HG03159 (cell line): ENCODE data around the gene CRLF2.
A peak's percentile ranks its signal among the peaks of the same experiment; 100 is the strongest.
"Not testable (repeated sequence)": the region's sequence is repeated elsewhere in the genome, so short reads cannot be mapped to it uniquely, and the experiment has no call there.

ENCODE experiments used
- ATAC-seq: cut with Tn5 transposase; IDR thresholded peaks from one replicate; pipeline ENCODE4 v1.9.1; 2021; ENCODE audit warnings: mild to moderate bottlenecking, moderate library complexity; ENCODE audit not compliant: unreplicated experiment

CRLF2 gene, protein sequence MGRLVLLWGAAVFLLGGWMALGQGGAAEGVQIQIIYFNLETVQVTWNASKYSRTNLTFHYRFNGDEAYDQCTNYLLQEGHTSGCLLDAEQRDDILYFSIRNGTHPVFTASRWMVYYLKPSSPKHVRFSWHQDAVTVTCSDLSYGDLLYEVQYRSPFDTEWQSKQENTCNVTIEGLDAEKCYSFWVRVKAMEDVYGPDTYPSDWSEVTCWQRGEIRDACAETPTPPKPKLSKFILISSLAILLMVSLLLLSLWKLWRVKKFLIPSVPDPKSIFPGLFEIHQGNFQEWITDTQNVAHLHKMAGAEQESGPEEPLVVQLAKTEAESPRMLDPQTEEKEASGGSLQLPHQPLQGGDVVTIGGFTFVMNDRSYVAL

DNA sequence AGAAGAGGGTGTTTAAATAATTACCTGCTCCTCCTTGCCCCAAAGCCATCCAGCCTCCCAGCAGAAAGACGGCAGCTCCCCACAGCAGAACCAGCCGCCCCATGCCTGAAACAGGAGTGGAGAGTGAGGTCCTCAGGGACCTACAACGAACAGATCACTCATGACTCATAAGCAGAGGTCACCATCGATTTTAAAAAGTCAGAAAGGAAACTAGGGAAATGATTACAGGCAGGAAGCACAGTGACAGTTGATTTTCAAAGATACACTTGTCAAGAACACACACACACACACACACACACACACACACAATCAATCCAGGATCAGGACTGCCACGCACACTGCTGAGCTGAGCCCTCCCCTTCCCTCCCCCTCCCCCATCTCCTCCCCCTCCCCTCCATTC lies at the start of gene CRLF2:
Gene CRLF2 (minus strand): TSS at position 118 of the 400 bp plus-strand sequence. CDS start 15 bp downstream, at position 103.
- peak; percentile 72 for ATAC-seq

DNA sequence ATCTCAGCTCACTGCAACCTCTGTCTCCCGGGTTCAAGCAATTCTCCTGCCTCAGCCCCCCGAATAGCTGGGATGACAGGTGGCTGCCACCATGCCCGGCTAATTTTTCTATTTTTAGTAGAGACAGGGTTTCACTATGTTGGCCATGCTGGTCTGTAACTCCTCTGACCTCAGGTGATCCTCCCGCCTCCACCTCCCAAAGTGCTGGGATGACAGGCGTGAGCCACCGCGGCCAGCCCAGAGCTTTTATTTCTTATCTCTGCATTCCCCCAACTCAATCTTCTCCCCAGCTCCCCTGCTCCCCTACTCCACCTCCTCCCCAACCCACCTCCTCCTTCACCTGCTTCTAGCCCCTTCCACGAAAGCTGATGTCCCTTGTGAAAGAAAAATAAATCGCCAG lies 49.3 kb upstream of the CRLF2 start:
- ATAC-seq = not testable (repeated sequence)

DNA sequence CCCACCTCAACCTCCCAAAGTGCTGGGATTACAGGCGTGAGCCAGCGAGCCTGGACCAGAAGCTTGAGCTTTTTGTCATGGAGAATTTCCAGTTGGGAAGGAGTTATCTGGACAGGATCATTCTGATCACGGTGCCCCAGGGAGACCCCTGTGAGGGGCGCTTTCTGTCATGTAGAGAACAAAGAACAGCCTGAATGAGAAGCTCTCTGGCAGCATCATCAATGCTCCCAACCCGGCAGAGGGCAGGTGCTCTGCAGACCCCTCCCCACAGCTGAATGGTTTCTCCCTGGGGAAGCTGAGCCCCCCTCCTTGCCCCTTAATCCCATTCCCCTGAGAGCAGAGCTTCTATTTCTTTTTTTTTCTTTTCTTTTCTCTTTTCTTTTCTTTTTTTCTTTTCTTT lies 48.8 kb upstream of the CRLF2 start:
- no peak for ATAC-seq

DNA sequence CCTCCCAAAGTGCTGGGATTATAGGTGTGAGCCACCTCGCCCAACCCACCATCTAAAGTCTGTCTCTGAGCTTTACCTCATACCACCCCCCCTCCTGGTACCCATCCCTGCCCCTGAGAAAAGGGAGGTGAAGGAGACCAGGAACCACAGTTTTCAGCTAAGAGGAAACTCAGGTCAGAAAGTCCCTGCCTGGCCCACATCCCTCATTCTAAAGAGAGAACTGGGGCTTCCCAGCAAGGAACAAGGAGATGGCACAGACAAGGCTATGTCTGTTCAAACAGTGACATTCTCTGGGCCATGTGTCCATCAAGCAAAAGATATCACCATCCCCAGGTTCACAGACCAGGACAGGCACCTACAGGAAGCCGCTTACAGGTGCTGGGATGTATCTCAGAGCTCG lies 40.4 kb upstream of the CRLF2 start:
- no peak for ATAC-seq

DNA sequence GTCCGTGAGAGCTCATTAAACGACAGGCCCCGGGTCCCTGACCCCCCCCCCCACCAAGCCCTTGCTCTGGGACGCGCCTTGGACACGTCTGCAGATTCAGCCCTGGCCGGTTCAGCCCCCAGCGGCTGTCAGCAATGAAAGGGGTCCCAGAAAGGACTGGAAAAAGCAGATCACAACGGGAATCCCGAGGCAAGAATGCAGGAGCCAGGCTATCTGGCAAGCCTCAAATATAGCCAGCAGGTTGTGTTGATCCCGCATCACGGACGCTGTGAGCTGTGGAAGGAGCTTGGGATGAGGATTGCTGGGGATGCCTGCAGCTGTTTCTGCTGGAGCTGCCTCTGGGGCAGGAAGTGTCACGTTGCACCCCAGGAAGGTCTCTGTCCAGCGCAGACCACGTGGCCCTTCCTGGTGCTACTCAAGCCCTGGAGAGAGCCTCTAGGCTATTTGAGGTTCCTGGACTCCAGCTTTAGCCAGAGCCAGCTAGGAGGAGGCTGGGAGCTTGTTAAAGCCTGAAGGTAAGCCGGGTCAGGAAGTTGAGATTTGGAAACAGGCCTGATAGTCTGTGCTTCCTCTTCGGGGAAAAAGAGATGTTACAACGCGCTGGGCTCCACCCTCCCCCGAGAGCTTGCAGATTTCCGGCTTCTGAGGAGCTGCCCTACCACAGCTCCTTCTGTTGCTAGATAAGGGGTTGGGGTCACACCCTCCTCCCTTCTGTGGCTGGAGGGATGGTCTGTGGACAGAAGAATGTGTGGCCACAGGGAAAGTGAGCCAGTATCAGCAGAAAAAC lies 36.8 kb upstream of the CRLF2 start:
- ATAC-seq = no peak

DNA sequence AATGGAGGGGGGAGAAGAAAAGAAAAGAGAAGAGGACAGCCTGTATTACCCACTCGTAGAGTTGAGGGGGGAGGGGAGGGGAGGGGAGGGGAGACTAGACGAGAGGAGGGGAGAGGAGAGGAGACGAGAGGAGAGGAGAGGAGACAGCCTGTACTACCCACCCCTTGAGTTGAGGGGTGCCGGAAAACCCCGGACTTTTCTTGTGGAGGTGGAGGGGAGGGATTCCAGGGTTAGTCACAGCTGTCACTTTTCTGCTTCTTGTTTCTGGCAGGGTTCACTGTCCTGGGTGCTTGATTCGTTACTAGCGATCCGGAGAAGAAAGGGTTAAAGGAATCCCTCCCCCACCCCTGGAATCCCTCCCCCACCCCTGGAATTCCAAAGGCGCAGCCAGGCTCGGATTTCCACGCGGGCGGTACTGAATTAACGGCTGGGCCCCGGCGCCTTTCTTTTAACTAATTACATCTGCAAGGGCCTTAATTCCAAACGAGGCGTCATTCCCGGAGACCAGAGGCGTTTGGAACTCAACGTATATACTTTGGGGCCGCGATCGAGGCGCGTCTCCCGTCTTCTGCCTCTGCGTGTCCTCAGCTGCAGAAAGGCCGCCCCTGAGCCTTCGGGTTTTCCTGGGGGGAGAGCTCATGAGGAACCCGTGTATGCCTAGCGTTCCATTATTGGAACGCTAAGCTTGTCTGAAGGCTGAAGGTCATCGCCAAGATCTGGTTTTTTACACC lies 36.0 kb upstream of the CRLF2 start:
- ATAC-seq = no peak

DNA sequence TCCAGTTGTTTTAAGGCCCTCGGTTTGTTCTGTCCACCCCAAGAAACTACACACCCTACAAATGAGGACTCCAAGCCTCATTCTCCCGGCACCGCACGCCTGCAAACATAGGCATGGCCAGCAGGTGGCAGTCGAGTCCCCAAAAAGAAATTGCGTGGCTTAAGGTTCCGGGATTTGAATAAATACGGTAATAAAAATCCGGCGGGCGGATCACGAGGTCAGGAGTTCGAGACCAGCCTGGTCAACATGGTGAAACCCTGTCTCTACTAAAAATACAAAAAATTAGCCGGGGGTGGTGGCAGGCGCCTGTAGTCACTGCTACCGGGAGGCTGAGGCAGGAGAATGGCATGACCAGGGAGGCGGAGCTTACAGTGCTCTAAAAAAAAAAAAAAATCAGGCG lies 34.4 kb upstream of the CRLF2 start:
- peak; percentile 63 for ATAC-seq

DNA sequence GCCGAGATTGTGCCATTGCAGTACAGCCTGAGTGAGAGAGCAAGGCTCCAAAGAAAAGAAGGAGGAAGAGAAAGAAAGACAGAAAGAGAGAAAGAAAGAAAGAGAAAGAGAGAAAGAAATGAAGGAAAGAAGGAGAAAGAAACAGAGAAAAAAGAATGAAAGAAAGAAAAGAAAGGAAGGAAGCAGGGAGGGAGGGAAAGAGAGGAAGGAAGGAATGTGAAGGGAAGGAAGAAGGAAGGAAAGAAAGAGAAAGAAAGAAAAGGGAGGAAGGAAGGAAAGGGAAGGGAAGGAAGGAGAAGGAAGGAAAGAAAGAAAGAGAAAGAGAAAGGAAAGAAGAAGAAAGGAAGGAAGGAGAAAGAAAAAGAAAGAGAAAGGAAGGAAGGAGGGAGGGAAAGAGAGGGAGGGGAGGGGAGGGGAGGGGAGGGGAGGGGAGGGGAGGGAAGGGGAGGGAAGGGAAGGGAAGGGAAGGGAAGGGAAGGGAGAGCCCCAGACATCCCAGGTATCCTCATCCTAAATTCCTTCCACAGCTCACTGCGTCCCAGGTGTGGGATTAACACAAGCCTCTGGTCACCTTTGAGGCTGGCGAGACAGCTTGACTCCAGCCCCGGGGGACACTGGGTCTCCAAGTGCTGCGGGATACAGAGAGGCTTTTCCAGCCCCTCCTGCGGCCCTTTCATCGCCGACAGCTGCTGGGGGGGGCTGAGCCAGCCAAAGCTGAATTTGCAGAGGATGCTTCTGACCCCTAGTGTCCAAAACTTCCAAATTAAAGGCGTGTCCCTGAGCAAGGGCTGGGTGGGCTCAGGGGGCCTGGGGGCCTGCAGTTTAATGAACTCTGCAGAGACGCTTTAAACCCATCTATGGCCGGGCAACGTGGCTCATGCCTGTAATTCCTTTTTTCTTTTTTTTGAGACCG lies 32.0 kb upstream of the CRLF2 start:
- ATAC-seq = no peak

DNA sequence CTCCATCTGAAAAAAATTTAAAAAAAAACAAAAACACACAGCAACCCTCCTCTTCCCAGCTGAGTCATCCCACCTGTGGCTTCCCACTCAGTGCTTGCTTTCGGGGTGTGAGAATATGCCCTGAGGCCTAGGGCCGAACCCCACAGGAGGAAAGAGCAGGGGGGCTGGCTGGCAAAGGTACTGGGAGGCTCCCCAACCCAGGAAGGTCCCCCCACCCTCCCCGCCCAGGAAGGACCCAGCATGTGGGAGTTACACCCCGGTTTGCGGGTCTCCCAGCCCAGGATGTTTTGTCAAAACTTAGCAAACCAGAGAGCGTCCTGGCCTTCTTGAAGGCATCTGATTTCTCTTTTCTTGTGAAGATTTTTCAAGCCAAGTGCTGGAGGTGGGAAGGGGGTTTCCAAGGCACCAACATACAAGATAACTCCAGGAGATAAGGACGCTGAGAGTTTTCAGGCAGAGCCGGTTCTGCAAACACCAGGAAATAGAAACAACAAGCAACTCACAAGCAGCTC lies 30.5 kb upstream of the CRLF2 start:
- ATAC-seq = no peak

DNA sequence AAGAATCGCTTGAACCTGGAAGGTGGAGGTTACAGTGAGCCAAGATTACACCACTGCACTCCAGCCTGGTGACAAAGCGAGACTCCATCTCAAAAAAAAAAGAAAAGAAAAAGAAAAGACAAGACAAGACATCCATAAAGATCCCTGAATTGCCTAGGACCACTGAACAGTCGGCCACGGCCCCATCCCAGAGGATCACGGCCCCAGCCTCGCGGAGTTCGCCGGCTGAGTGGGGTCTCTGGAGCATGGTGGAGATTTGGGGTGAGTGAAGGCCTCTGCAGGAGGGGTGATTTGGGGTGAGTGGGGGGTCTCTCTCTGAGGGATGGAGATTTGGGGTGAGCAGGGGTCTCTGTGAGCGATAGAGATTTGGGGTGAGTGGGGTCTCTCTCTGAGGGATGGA lies 28.1 kb upstream of the CRLF2 start:
- not testable (repeated sequence) for ATAC-seq

DNA sequence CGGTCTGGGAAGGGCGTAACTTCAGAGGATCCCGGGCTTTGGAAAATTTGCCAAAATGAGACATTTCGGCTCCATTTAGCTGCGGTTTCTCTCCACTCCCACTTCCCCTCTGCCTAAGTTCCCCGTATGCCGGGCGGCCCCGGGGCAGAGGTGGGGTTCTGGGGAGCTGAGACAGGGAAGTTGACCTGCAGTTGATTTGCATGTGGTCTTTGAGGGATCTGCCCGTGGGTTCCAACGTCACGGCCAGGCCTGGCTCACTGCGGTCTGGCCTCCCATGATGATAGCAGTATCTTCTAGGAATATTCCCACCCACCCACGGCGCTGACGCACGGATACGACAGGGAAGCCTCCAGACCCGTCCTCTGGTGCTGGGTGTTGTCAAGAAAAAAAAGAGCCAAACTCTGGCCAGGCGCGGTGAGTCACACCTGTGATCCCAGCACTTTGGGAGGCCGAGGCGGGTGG lies 27.3 kb upstream of the CRLF2 start:
- ATAC-seq = no peak

DNA sequence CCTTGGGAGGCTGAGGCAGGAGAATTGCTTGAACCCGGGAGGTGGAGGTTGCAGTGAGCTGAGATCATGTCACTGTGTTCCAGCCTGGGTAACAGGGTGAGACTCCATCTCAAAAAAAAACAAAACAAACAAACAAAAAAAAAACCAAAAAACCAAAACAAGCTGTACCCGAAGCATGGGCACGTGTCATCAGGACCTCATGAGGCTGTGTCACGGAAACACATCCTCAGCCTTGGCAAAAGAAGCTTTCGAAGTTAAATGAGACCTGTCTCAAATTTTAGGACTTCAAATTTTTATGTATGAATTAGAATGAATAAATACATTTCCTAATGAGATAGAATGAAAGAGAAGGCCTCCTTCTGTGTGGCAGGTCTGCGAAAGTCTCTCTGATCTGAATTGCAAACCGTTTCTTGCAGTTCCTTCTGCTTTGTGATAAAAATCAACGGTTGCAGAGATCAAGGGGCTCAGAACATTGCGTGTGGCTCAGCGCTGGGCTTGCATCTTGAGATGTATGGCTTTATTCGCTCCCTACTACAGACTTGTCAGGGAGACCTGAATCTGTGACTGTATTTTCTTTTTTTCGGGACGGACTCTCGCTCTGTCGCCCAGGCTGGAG lies 19.5 kb upstream of the CRLF2 start:
- ATAC-seq = no peak

DNA sequence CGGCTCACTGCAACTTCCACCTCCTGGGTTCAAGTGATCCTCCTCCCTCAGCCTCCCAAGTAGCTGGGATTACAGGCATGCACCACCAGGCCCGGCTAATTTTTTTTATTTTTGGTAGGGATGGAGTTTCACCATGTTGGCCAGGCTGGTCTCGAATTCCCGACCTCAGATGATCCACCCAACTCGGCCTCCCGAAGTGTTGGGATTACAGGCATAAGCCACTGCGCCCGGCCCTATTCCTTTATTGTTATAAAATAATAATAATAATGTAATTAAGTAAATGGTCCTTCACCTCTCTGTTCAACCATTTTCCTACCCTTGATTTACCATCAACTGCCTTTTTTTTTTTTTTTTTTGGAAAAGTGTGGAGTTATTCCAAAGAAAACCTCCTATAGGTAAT lies 15.7 kb upstream of the CRLF2 start:
- not testable (repeated sequence) for ATAC-seq

DNA sequence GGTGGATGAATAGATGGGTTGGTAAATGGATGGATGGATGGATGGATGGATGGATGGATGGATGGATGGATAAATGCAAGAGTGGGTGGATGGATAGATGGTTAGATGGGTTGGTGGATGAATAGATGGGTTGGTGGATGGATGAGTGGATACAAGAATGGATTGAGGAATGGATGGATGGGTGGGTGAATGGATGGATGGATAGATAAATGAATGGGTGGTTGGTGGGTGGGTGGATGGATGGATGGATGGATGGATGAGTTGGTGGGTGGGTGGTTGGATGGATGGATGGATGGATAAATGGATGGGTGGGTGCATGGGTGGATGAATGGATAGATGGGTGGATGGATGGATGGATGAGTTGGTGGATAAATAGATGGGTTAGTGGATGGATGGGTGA lies 13.8 kb upstream of the CRLF2 start:
- ATAC-seq = no peak

DNA sequence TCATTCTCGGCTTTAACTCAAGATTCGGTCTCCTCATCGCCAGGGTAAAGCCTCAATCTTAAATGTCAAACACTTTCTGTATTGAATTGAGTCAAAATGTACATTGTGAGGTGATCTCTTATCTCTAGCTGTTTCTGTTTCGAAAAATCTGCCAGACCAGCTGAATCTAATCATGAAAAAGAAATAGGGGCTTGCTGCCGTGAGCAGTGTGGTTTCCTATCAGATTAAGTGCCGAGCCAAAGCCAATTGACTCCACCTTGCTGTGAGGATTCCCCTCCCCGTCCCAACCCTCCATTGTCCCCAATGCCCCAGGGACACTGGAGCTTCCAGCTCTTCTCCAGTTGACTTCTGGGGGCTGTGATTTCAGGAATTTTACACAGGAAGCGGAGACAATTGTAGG lies 12.5 kb upstream of the CRLF2 start:
- no peak for ATAC-seq

DNA sequence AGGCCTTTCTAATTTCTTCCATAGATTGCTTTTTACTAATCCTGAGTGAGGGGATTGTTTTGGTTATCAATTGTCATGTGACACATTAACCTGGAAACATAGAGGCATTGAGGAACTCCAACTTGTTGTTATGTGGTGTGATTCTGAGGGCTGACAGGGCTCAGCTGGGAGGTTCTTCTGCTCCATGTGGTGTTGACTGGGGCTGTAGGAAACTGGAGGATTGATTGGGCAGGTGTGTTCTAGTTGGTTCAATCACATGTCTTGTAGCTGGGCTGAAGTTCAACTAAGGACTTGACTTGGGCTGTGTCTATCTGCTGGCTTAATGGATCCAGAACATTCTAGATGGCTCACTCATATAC lies 10.8 kb upstream of the CRLF2 start:
- ATAC-seq = no peak

DNA sequence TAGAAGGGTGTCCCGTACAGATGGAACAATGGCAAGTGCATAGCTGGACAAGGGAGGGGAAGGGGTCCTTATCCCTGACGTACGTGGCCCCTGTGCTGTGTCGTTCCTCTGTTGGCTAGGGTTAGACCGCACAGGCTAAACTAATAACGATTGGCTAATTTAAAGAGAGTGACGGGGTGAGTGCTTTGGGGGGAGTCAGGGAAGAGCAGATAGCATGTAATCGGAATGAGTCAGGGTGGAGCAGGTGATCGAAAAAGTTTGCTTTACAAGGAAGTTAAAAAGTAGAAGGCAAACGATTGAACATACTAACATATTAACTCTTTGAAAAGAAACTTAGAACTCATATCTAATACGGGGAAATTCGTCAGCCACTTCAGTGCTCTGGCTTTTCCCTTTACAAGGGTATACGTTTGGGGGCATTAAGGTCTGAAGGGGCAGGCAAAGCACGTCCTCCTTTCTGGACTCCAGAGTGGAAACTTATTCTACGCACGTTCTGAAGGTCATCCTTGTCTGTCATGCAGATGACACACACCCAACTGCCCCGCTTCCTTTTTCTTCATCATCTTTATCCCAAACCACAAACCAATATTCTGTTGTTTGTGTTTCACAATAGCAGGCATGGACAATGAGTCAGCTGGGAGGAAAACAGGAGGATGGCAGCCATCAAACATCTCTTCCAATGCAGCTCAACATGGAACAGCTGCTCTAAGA lies 10.2 kb upstream of the CRLF2 start:
- no peak for ATAC-seq

DNA sequence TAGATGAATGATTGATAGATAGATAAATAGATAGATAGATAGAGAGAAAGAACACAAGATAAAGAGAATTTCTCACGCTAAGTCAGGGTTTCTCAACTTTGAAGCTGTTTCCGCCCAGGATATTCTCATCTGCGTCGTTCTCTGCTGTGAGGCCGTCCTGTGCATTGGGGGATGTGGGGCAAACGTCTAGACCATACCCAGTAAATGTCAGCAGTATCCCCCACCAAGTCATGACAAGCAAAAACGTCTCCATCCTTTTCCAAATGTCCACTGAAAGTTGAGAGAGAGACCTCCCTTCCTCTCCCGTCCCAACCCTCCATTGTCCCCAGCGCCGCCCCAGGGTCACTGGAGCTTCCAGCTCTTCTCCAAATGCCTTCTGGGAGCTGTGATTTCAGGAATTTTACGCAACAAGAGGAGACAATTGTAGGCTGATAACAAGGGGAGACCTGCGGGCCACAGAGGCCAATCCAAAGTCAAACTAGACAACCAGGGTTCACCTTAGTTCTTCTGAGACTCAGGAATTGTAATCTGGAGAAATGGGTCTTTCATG lies 8.9 kb upstream of the CRLF2 start:
- no peak for ATAC-seq

DNA sequence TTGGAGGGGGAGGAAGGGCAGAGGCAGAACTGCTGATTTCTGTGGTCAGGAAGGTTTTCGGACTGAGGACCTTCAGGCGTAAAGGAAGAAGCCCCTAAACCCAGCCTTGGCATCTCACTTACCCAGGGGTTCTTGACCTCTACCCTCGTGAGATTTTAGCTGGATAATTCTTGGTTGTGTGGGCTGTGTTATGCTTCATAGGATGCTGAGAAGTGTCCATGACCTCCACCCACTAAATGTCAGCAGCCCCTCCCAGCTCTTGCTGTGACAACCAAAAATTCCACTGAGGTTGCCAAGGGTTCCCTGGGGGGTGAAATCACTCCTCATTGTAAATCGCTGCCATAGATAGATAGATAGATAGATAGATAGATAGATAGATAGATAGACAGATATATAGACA lies 5.8 kb upstream of the CRLF2 start:
- ATAC-seq = no peak
